HG02943 (cell line): ENCODE measurements around the gene OAS1.
A peak's percentile ranks its signal among the peaks of the same experiment; 100 is the strongest.
"Not testable (repeated sequence)": the region's sequence is repeated elsewhere in the genome, so short reads cannot be mapped to it uniquely, and the experiment has no call there.

Experiments
- ATAC-seq: cut with Tn5 transposase; IDR thresholded peaks from one replicate; pipeline ENCODE4 v1.9.1; 2021; ENCODE audit warnings: mild to moderate bottlenecking, low read depth, moderate library complexity; ENCODE audit not compliant: unreplicated experiment

OAS1 gene

GRCh38 chr12:112933129-112933505, 26.4 kb downstream of the OAS1 start:
- ATAC-seq = no peak

DNA sequence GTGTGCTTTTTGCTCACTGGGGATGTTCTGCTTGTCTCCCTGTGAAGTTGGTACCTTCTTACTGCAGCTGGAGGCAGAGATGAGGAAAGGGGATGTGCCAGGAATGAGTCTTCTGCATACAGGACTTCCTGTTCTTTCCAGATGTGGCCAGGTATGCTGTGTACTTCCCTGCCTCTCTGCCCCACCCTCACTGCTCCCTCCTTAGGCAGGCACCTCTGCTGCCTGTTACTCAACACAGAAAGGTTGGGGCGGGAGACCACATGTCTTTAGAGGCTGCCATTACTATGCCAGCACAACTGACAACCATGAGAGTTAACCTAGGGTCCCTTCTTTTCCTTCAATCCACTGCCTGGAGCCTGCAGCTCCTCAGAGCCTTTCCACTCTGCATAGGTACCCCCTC, 29.5 kb downstream of the OAS1 start:
- ATAC-seq = no peak

GRCh38 chr12:112936927-112937326, 30.2 kb downstream of the OAS1 start:
- no peak for ATAC-seq

DNA sequence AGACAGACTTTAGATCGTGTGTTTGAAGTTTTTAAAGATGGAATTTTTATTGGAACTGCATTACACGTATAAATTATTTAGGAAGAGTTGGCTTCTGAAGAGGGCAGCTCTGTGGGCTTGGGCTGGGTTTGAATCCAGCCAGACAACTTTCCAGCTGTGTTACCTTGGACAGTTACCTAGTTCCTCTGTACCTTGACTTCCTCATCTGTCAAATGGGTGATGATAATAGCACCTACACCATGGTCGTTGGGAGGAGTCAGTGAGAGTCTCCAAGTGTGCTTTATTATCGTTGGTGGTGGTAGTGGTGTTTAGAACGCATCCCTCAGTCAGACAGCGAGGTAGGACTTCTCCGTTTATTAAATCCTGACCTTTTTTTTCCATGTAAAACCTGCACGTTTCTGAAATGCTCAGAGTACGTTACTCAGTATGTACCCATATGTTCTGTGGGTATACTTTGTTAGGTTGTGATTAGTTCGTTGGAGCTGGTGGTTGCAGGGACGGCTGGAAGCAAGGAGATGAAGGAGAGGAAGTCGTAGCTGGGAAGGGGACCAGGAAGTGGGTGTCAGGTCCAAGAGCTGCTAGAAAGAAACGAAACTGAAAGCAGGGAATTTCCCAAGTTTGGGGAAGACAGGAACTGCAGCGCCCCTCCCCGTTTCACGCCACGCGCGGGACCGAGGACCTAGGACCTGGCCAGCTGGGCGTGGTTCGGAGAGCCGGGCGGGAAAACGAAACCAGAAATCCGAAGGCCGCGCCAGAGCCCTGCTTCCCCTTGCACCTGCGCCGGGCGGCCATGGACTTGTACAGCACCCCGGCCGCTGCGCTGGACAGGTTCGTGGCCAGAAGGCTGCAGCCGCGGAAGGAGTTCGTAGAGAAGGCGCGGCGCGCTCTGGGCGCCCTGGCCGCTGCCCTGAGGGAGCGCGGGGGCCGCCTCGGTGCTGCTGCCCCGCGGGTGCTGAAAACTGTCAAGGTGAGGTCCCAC, 31.3 kb downstream of the OAS1 start, which contains the start of gene OAS3:
OAS3 (plus strand) TSS at position 734 of the 979 bp plus-strand sequence; CDS start at position 791, 57 bp downstream.
- ATAC-seq = no peak

- ATAC-seq = no peak
These were observed 32.0 kb downstream of the OAS1 start for GRCh38 chr12:112938751-112939150.

GRCh38 chr12:112939761-112940381, 33.1 kb downstream of the OAS1 start:
- ATAC-seq = peak; percentile 49

DNA sequence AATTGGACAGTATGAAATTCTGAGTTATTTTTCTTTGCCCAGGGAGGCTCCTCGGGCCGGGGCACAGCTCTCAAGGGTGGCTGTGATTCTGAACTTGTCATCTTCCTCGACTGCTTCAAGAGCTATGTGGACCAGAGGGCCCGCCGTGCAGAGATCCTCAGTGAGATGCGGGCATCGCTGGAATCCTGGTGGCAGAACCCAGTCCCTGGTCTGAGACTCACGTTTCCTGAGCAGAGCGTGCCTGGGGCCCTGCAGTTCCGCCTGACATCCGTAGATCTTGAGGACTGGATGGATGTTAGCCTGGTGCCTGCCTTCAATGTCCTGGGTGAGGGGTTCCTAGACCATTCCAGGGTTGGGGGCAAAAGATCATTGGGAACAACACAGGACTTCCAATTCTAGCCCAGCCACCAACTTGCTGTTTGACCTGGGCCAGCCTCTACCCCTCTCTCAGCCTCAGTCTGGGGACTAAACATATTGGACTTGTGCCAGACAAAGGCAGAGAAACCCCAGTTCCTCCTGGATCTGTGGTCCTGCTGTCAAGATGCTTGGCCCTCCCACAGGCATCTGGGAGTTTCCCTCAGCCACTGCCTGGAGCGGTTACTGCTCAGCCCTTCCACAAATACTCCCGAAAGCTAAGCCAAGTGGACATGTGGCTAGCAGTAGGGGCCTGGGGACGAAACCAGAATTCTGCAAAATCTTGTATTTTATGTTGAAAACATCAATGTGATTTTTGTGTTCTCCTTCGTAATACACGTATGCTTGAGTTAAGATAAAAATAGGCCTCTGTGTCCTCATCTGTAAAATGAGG, 35.0 kb downstream of the OAS1 start:
- no peak for ATAC-seq

DNA sequence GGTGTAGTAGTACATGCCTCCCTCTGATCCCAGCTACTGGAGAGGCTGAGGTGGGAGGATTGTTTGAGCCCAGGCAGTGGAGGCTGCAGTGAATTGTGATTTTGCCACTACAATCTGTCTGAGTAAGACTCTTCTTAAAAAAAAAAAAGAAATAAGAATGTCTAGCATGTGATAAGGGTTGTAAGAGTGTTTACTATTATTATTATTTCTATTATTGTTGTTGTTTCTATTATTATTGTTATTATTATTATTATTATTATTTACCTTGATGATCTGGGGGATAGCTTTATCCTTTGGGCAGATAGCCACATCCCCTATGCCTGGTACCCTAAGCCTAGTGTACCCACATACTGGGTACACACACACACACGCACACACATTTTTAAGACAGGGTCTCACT, 35.8 kb downstream of the OAS1 start:
- no peak for ATAC-seq

- ATAC-seq = no peak
These were observed 37.4 kb downstream of the OAS1 start for GRCh38 chr12:112944024-112944690.

DNA sequence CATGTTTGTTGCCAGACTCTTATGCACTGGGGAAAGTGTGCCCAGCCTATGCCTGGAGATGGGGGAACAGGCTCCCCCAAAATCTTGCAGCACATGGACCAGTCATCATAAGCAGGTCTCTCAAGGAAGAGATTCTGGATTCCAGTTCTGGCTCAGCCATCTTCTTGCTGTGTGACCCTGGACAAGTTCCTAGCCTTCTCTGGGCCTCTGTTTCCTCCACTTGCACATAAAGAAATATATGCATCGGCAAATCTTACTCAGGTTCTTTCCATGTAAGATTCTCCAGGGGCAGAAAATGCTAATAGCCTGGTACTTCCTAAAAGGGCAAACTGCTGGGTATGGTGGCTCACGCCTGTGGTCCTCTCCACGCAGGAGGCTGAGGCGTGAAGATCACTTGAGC, 38.8 kb downstream of the OAS1 start:
- no peak for ATAC-seq

- ATAC-seq = no peak
These were observed 39.7 kb downstream of the OAS1 start for GRCh38 chr12:112946236-112947000.

DNA sequence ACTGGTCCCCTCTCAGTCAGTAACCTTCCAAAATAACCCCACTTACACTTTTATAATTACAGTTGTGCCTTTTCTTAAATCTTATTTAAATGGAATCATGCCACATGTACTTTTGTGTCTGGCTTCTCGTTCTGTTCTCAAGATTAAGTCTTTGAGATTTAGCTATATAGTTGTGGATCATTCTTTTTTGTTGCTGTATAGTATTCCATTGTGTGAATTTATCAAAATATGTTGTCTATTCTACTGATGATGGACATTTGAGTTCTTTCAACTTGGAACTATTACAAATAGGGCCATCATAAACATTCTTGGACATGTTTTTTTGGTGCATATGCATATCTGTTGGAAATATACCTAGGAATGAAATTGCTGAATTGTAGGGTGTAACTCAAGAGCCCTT, 40.6 kb downstream of the OAS1 start:
- ATAC-seq = no peak

DNA sequence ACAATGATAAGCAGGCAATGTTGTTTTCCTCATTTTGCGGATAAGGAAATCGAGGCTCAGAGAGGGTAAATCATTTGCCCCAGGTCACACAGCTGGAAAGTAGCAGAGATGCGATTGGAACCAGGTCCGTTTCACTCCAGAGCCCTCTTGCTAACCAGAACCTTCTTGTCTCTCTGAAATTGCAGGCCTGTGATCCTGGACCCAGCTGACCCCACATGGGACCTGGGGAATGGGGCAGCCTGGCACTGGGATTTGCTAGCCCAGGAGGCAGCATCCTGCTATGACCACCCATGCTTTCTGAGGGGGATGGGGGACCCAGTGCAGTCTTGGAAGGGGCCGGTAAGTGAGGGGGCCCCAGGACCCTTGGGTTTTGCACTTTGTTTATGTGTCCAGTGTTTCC, 41.0 kb downstream of the OAS1 start:
- ATAC-seq = no peak

- ATAC-seq = no peak
These were observed 42.0 kb downstream of the OAS1 start for GRCh38 chr12:112948806-112949205.

DNA sequence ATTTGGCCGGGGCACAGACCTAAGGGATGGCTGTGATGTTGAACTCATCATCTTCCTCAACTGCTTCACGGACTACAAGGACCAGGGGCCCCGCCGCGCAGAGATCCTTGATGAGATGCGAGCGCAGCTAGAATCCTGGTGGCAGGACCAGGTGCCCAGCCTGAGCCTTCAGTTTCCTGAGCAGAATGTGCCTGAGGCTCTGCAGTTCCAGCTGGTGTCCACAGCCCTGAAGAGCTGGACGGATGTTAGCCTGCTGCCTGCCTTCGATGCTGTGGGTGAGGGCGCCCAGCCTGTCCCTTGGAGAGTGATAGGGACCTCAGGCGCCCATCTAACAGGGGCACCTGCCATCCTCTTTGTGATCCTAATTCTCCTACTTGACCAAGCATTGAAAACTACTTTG, 43.9 kb downstream of the OAS1 start:
- no peak for ATAC-seq

DNA sequence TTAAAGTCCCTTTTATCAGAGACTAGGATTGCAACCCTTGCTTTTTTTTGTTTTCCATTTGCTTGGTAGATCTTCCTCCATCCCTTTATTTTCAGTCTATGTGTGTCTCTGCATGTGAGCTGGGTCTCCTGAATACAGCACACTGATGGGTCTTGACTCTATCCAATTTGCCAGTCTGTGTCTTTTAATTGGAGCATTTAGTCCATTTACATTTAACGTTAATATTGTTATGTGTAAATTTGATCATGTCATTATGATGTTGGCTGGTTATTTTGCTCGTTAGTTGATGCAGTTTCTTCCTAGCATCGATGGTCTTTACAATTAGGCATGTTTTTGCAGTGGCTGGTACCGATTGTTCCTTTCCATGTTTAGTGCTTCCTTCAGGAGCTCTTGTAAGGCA, 50.4 kb downstream of the OAS1 start:
- ATAC-seq = not testable (repeated sequence)

- no peak for ATAC-seq
These were observed 54.3 kb downstream of the OAS1 start for GRCh38 chr12:112961074-112961473.

DNA sequence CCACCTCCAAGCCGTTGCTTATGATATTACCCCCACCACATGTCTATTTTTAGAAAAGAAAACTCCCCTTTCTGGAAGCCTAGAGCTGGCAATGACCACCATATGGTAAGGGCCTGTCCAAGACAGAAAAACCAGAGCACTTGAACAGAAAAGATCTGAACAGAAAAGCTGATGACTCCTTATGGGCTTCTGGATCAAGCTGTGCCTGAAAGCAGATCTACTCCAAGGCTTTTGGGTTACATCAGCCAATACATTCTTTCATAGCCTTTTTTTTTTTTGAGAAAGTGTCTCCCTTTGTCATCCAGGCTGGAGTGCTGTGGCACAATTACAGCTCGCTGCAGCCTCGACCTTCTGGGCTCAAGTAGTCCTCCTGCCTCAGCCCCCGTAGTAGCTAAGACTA, 54.8 kb downstream of the OAS1 start:
- ATAC-seq = no peak

DNA sequence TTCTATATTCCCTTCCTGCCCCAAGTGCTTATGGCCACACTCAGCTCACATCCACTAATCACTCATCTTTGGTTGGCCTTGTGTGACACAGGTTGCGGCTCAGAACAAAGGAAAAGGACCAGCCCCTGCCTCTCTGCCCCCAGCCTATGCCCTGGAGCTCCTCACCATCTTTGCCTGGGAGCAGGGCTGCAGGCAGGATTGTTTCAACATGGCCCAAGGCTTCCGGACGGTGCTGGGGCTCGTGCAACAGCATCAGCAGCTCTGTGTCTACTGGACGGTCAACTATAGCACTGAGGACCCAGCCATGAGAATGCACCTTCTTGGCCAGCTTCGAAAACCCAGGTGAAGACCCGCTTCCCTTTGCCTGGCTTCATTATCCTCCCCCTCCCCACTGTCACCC, 55.8 kb downstream of the OAS1 start:
- no peak for ATAC-seq
